HG03135 (cell line): ENCODE results near the gene OTOGL.
"Not testable (repeated sequence)": the region's sequence is repeated elsewhere in the genome, so short reads cannot be mapped to it uniquely, and the experiment has no call there.

Experiments
- ATAC-seq: cut with Tn5 transposase; IDR thresholded peaks from one replicate; pipeline ENCODE4 v1.9.1; 2021; ENCODE audit warnings: mild to moderate bottlenecking, moderate library complexity; ENCODE audit not compliant: unreplicated experiment

Gene OTOGL

GRCh38 chr12:80099259-80099658 lies at the start of gene OTOGL:
Gene OTOGL (plus strand): TSS chr12:80099537. CDS start chr12:80209432, 109,895 bp downstream.
- no peak for ATAC-seq

GRCh38 chr12:80050236-80050635 lies 49.1 kb upstream of the OTOGL start:
- no peak for ATAC-seq

- no peak for ATAC-seq
These were observed 46.1 kb upstream of the OTOGL start for GRCh38 chr12:80053051-80053790.

GRCh38 chr12:80056232-80056631 lies 43.1 kb upstream of the OTOGL start:
- no peak for ATAC-seq

- no peak for ATAC-seq
These were observed 42.5 kb upstream of the OTOGL start for GRCh38 chr12:80056845-80057244.

GRCh38 chr12:80058586-80058985 lies 40.8 kb upstream of the OTOGL start:
- ATAC-seq: no peak

- ATAC-seq: no peak
These were observed 40.2 kb upstream of the OTOGL start for GRCh38 chr12:80059102-80059501.

GRCh38 chr12:80059875-80060274 lies 39.5 kb upstream of the OTOGL start:
- ATAC-seq: no peak

GRCh38 chr12:80064269-80064668 lies 35.1 kb upstream of the OTOGL start:
- no peak for ATAC-seq

GRCh38 chr12:80064951-80065350 lies 34.4 kb upstream of the OTOGL start:
- ATAC-seq: no peak

GRCh38 chr12:80068173-80068572 lies 31.2 kb upstream of the OTOGL start:
- no peak for ATAC-seq

- ATAC-seq: not testable (repeated sequence)
These were observed 15.3 kb upstream of the OTOGL start for GRCh38 chr12:80083892-80084614.

- ATAC-seq: no peak
These were observed 13.3 kb upstream of the OTOGL start for GRCh38 chr12:80086025-80086424.

GRCh38 chr12:80087486-80088213 lies 11.7 kb upstream of the OTOGL start:
- ATAC-seq: no peak

- ATAC-seq: no peak
These were observed 1.3 kb downstream of the OTOGL start for GRCh38 chr12:80100591-80100990.

- no peak for ATAC-seq
These were observed 1.8 kb downstream of the OTOGL start for GRCh38 chr12:80101126-80101525.

- ATAC-seq: no peak
These were observed 7.9 kb downstream of the OTOGL start for GRCh38 chr12:80107221-80107620.

GRCh38 chr12:80116735-80117134 lies 17.4 kb downstream of the OTOGL start:
- ATAC-seq: no peak

- no peak for ATAC-seq
These were observed 19.4 kb downstream of the OTOGL start for GRCh38 chr12:80118565-80119324.

GRCh38 chr12:80120994-80121393 lies 21.7 kb downstream of the OTOGL start:
- ATAC-seq: no peak

GRCh38 chr12:80121661-80122060 lies 22.3 kb downstream of the OTOGL start:
- ATAC-seq: no peak
